Activated T-helper 2 cell treated with anti-CD3 and anti-CD28 coated beads, Interferon-gamma antibody, Interleukin-2, Interleukin-4, amounts not matched to agents 10 μg/mL and 5 μg/mL and 100 μg/mL, durations not matched to agents 14 hours and 24 hours and 36 hours (primary cell): ENCODE data around the gene OR2T4. TPM values are rescaled to one million over a fixed set of nuclear protein-coding genes. Genes with fewer than 3 reads are reported as not detected.

Experiments
- DNase-seq: peaks from one replicate; pipeline ENCODE4 v3.0.0; 2021; ENCODE audit warnings: low spot score
- H3K27ac Mint-ChIP-seq: one replicate; pipeline ENCODE4 v1.8.0; 2021; ENCODE audit warnings: mixed read lengths
- H3K27me3 Mint-ChIP-seq: one replicate; pipeline ENCODE4 v1.8.0; 2021; ENCODE audit warnings: low read depth, mixed read lengths
- H3K36me3 Mint-ChIP-seq: one replicate; pipeline ENCODE4 v1.8.0; 2021; ENCODE audit warnings: low read depth, mixed read lengths
- H3K4me1 Mint-ChIP-seq: one replicate; pipeline ENCODE4 v1.8.0; 2021; ENCODE audit warnings: low read depth, mixed read lengths
- H3K4me3 Mint-ChIP-seq: one replicate; pipeline ENCODE4 v1.8.0; 2021; ENCODE audit warnings: low read depth, mild to moderate bottlenecking, moderate library complexity, mixed read lengths
- H3K9me3 Mint-ChIP-seq: one replicate; pipeline ENCODE4 v1.8.0; 2021; ENCODE audit warnings: mixed read lengths
- intact Hi-C: fragments of 100-400 bp; cut with micrococcal nuclease; formaldehyde crosslinking; loops from one replicate; pipeline ENCODE4 v1.15.1; 2023
- total RNA-seq: library from RNA; stranded (reverse); gene quantifications from 2 replicates; pipeline ENCODE4 v1.2.3, GENCODE V29; 2022

Gene OR2T4
- total RNA-seq, 1 donor from 2014 or later = not detected

- H3K27me3 Mint-ChIP-seq = no peaks in the 10 kb centered on the region
- no peaks in the 10 kb centered on the region for H3K36me3 Mint-ChIP-seq
- DNase-seq = no peak
- no peak overlapping the region for H3K27ac Mint-ChIP-seq
- intact Hi-C loops = no loop called here
- H3K9me3 Mint-ChIP-seq = no peaks in the 10 kb centered on the region
- no peaks in the 10 kb centered on the region for H3K4me1 Mint-ChIP-seq
- H3K4me3 Mint-ChIP-seq = no peak overlapping the region
Measured at GRCh38 chr1:248393050-248393449, 31.6 kb downstream of the OR2T4 start.

- Mint-ChIP-seq H3K9me3 (peaks cover 5% of the 10 kb centered on the region), H3K27ac (no peak within 1 kb of the TSS), H3K36me3 (no peaks in the 10 kb centered on the region), H3K4me3 (no peak within 1 kb of the TSS), H3K4me1 (peaks cover 2% of the 10 kb centered on the region), H3K27me3 (no peaks in the 10 kb centered on the region)
- no peak for DNase-seq
- intact Hi-C loops = no loop called here
Measured at GRCh38 chr1:248402748-248403147, 41.3 kb downstream of the OR2T4 start, which contains the start of gene OR2T1. OR2T1 (plus strand) TSS chr1:248403048; CDS start chr1:248406148, 3,100 bp downstream.

DNA sequence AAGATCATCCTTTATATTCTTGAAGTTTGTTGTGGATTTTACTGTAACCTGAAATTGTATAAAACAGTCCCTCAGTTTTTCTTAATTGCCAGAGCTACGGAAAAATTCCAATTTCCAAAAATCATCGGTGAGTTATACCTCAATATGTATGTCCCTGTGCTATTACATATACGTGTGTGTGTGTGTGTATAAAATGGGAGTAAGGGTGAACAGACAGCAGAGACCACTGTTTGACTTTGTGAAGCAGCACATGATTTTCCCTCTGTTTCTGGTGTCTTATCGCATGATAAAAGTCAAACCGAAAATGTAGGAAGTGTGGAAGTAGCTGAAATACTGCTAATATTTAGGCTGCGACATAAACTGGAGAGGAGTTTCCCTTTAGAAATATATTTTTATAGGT is 42.6 kb downstream of the OR2T4 start:
- Mint-ChIP-seq H3K4me3 (no peak overlapping the region), H3K36me3 (no peaks in the 10 kb centered on the region), H3K9me3 (peaks cover 5% of the 10 kb centered on the region), H3K4me1 (peaks cover 2% of the 10 kb centered on the region), H3K27me3 (no peaks in the 10 kb centered on the region), H3K27ac (no peak overlapping the region)
- no peak for DNase-seq
- intact Hi-C loops = loop anchor here (1.0 kb wide), 3 partner anchors 210 to 403 kb away; no protein-coding TSS in a partner anchor

DNA sequence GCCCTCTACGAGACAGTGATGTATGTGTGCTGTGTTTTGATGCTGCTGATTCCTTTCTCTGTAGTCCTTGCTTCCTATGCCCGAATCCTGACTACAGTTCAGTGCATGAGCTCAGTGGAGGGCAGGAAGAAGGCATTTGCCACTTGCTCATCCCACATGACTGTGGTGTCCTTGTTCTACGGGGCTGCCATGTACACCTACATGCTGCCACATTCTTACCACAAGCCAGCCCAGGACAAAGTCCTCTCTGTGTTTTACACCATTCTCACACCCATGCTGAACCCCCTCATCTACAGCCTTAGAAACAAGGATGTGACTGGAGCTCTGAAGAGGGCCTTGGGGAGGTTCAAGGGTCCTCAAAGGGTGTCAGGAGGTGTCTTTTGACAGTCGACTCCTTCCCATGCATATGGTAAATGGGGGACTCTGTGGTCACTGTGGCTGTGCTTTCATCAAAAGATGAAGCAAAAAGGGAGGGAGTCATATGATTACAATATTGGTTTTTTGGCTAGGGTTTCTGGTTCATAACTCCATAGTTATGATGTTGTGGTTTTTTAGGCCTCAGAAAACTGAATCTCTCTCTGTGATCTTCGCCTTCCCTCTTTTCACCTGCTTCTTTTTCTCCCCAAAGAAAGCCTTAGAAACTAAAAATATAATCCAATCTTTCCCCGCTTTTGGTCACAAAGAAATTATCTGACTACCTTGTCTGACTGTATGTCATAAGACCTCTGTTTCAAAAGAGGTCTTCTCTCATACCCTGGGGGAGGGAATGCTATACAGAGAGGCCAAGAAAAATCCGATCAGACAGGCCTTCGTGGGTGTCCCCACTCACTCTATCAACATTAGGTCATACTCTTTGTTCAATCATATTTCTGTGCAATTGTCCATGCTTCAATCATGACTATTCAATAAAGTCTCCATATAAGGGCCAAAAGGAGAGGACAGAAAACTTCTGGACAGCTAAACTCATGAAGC is 45.5 kb downstream of the OR2T4 start:
- H3K27me3 Mint-ChIP-seq = no peaks in the 10 kb centered on the region
- DNase-seq = no peak
- H3K4me1 Mint-ChIP-seq = peaks cover 2% of the 10 kb centered on the region
- H3K27ac Mint-ChIP-seq = no peak overlapping the region
- intact Hi-C loops = no loop called here
- no peaks in the 10 kb centered on the region for H3K36me3 Mint-ChIP-seq
- peaks cover 18% of the 10 kb centered on the region for H3K9me3 Mint-ChIP-seq
- H3K4me3 Mint-ChIP-seq = no peak overlapping the region

Other genes with a start within 250 kb of the OR2T4 start
- gene OR2M5, start 216.5 kb upstream of the OR2T4 start, total RNA-seq = not detected in 2 replicates
- gene OR2M2, start 186.8 kb upstream of the OR2T4 start, total RNA-seq = not detected in 2 replicates
- not detected in 2 replicates for gene OR2M3, start 164.4 kb upstream of the OR2T4 start, total RNA-seq
- not detected in 2 replicates for gene OR2M4, start 130.2 kb upstream of the OR2T4 start, total RNA-seq
- not detected in 2 replicates for gene OR2T33, start 83.7 kb upstream of the OR2T4 start, total RNA-seq
- not detected in 2 replicates for gene OR2T12, start 58.2 kb upstream of the OR2T4 start, total RNA-seq
- not detected in 2 replicates for gene OR2M7, start 37.1 kb upstream of the OR2T4 start, total RNA-seq
- not detected in 2 replicates for gene OR14C36, start 12.9 kb upstream of the OR2T4 start, total RNA-seq
- gene OR2T6, start 14.1 kb downstream of the OR2T4 start, total RNA-seq = not detected in 2 replicates
- not detected in 2 replicates for gene OR2T1, start 41.4 kb downstream of the OR2T4 start, total RNA-seq
- not detected in 2 replicates for gene OR2T2, start 84.0 kb downstream of the OR2T4 start, total RNA-seq
- gene OR2T3, start 111.7 kb downstream of the OR2T4 start, total RNA-seq = not detected in 2 replicates
- not detected in 2 replicates for gene OR2T5, start 126.9 kb downstream of the OR2T4 start, total RNA-seq
- gene OR2G6, start 146.4 kb downstream of the OR2T4 start, total RNA-seq = not detected in 2 replicates
- not detected in 2 replicates for gene OR2T29, start 201.1 kb downstream of the OR2T4 start, total RNA-seq
- gene OR2T34, start 213.1 kb downstream of the OR2T4 start, total RNA-seq = not detected in 2 replicates
- gene OR2T10, start 236.0 kb downstream of the OR2T4 start, total RNA-seq = not detected in 2 replicates